OCI-LY7 (cell line): Measurements from ENCODE around the gene SNF8. TPM values are rescaled to one million over a fixed set of nuclear protein-coding genes. Genes with fewer than 3 reads are reported as not detected.

Experiments used
- BruUV-seq: library from RNA; stranded (reverse); fragments of 400-500 nt; replicated peaks from 2 replicates; lab custom pipeline; 2021; lab: Mats Ljungman, UMichigan
- CTCF ChIA-PET: fragments of 300-600 bp; sonication (Branson Sonifier 250); formaldehyde crosslinking; loops from one replicate; lab custom pipeline; 2022; ENCODE audit warnings: antibody characterized with exemption; ENCODE audit not compliant: unreplicated experiment; lab: Charles Lee
- POLR2A ChIA-PET: fragments of 300-600 bp; sonication (Branson Sonifier 250); formaldehyde crosslinking; loops from one replicate; lab custom pipeline; 2022; ENCODE audit warnings: antibody characterized with exemption; lab: Charles Lee
- DNase-seq: peaks from one replicate; pipeline ENCODE4 v3.0.0-alpha.2; 2015; ENCODE audit warnings: low spot score
- H2AFZ ChIP-seq: fragments of 200-600 bp; sonication (generic), shearing (Covaris generic); 2 replicates; pipeline ENCODE4 v1.6.1; 2014; ENCODE audit warnings: mild to moderate bottlenecking, antibody characterized with exemption, low read length, moderate library complexity
- H3K27ac ChIP-seq: fragments of 200-600 bp; sonication (generic); 2 replicates; pipeline ENCODE4 v1.5.1; 2014; ENCODE audit warnings: mixed run types, low read depth, mild to moderate bottlenecking, moderate library complexity, low read length, inconsistent platforms; ENCODE audit not compliant: poor library complexity, severe bottlenecking
- H3K36me3 ChIP-seq: fragments of 200-600 bp; sonication (generic); 2 replicates; pipeline ENCODE4 v1.6.1; 2014; ENCODE audit warnings: mild to moderate bottlenecking, antibody characterized with exemption, low read length, moderate library complexity, mixed read lengths; ENCODE audit not compliant: insufficient read depth
- H3K4me1 ChIP-seq: fragments of 200-600 bp; sonication (generic); 2 replicates; pipeline ENCODE4 v1.5.1; 2014; ENCODE audit warnings: mild to moderate bottlenecking, low read length; ENCODE audit not compliant: insufficient read depth, poor library complexity, severe bottlenecking
- H3K4me2 ChIP-seq: fragments of 200-600 bp; sonication (generic); 2 replicates; pipeline ENCODE4 v1.6.1; 2014; ENCODE audit warnings: mild to moderate bottlenecking, low read length
- H3K4me3 ChIP-seq: fragments of 200-600 bp; sonication (generic); 2 replicates; pipeline ENCODE4 v1.5.1; 2014; ENCODE audit warnings: mild to moderate bottlenecking, low read depth, low read length; ENCODE audit not compliant: poor library complexity, severe bottlenecking
- H3K79me2 ChIP-seq: fragments of 200-600 bp; sonication (generic); 2 replicates; pipeline ENCODE4 v1.6.1; 2016; ENCODE audit warnings: low read depth, mild to moderate bottlenecking, low read length, moderate library complexity, mixed read lengths; ENCODE audit not compliant: insufficient read depth
- H3K9me2 ChIP-seq: fragments of 200-600 bp; sonication (generic); 2 replicates; pipeline ENCODE4 v1.6.1; 2016; ENCODE audit warnings: mild to moderate bottlenecking, low read length, mixed read lengths; ENCODE audit not compliant: insufficient read depth
- H3K9me3 ChIP-seq: fragments of 200-600 bp; sonication (generic); 2 replicates; pipeline ENCODE4 v1.6.1; 2014; ENCODE audit warnings: mild to moderate bottlenecking, mixed run types, low read length, mixed read lengths
- H4K20me1 ChIP-seq: fragments of 200-600 bp; sonication (generic); 2 replicates; pipeline ENCODE4 v1.6.1; 2014; ENCODE audit warnings: mild to moderate bottlenecking, antibody characterized with exemption, low read length, moderate library complexity, mixed read lengths; ENCODE audit not compliant: insufficient read depth
- EZH2phosphoT487 ChIP-seq: fragments of 200-600 bp; sonication (generic); IDR thresholded peaks from 2 replicates; pipeline ENCODE4 v1.6.1; 2018; ENCODE audit warnings: low read depth, borderline replicate concordance, mild to moderate bottlenecking, mixed run types, antibody characterized with exemption, low read length, moderate library complexity, mixed read lengths
- intact Hi-C: fragments of 100-400 bp; cut with micrococcal nuclease; formaldehyde crosslinking; loops from one replicate; pipeline ENCODE4 v1.10.0; 2022; ENCODE audit not compliant: unreplicated experiment
- total RNA-seq, 2 experiments: library from RNA; depleted of rRNA in 1 of 2; stranded (reverse); fragments of >200 nt in 1 of 2; shearing (Covaris generic) in 1 of 2; gene quantifications; 2 replicates each; pipeline ENCODE4 v1.2.3, GENCODE V29; 2014 to 2022
- TF ChIP-seq, protein P1 (sequence below): fragments of 200-600 bp; sonication (generic); conservative IDR thresholded peaks from 2 replicates; pipeline ENCODE4 v1.5.1; 2014; ENCODE audit warnings: mild to moderate bottlenecking, antibody characterized with exemption, low read length, moderate library complexity, mixed read lengths

The SNF8 gene
- total RNA-seq, 2 experiments from 2014 or later: 45.8 to 92.2 TPM

GRCh38 chr17:48973806-48974205 lies 29.2 kb upstream of the SNF8 start:
- Histone ChIP-seq H3K4me1 (no peaks in the 10 kb centered on the region), H3K4me3 (no peak overlapping the region), H3K9me2 (no peaks in the 10 kb centered on the region), H3K36me3 (no peaks in the 10 kb centered on the region), H3K9me3 (no peaks in the 10 kb centered on the region), H3K79me2 (no peaks in the 10 kb centered on the region), H3K4me2 (no peak overlapping the region), H2AFZ (no peak overlapping the region), H3K27ac (no peak overlapping the region), H4K20me1 (no peaks in the 10 kb centered on the region)
- ChIA-PET CTCF (no interaction called here), POLR2A (interaction anchor here (0.6 kb wide), 1 partner anchor 19 kb away, joined by 3 read pairs; no protein-coding TSS in a partner anchor)
- intact Hi-C loops: no loop called here
- TF ChIP-seq, protein P1, sequence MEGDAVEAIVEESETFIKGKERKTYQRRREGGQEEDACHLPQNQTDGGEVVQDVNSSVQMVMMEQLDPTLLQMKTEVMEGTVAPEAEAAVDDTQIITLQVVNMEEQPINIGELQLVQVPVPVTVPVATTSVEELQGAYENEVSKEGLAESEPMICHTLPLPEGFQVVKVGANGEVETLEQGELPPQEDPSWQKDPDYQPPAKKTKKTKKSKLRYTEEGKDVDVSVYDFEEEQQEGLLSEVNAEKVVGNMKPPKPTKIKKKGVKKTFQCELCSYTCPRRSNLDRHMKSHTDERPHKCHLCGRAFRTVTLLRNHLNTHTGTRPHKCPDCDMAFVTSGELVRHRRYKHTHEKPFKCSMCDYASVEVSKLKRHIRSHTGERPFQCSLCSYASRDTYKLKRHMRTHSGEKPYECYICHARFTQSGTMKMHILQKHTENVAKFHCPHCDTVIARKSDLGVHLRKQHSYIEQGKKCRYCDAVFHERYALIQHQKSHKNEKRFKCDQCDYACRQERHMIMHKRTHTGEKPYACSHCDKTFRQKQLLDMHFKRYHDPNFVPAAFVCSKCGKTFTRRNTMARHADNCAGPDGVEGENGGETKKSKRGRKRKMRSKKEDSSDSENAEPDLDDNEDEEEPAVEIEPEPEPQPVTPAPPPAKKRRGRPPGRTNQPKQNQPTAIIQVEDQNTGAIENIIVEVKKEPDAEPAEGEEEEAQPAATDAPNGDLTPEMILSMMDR: no peak
- TF ChIP-seq EZH2phosphoT487: no peak
- no peak for DNase-seq
- no TSS peak for BruUV-seq

DNA sequence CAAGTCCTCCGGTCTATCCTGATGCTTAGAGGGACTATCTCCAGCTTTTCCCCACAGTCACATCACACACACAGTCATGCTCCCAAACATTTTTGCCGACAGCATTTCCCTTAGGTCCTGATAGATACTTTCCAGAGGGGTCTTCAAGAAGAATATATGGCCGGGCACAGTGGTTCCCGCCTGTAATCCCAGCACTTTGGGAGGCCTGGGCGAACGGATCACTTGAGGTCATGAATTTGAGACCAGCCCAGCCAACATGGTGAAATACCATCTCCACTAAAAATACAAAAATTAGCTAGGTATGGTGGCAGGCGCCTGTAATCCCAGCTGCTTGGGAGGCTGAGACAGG lies 28.1 kb upstream of the SNF8 start:
- H3K4me2 ChIP-seq: no peak overlapping the region
- DNase-seq: no peak
- no TSS peak for BruUV-seq
- no peak overlapping the region for H3K27ac ChIP-seq
- no peaks in the 10 kb centered on the region for H3K4me1 ChIP-seq
- H2AFZ ChIP-seq: no peak overlapping the region
- H3K9me2 ChIP-seq: no peaks in the 10 kb centered on the region
- TF ChIP-seq EZH2phosphoT487: no peak
- TF ChIP-seq, protein P1: no peak
- H3K9me3 ChIP-seq: no peaks in the 10 kb centered on the region
- H3K4me3 ChIP-seq: no peak overlapping the region
- no peaks in the 10 kb centered on the region for H3K79me2 ChIP-seq
- no peaks in the 10 kb centered on the region for H3K36me3 ChIP-seq
- ChIA-PET CTCF (no interaction called here), POLR2A (no interaction called here)
- no peaks in the 10 kb centered on the region for H4K20me1 ChIP-seq
- intact Hi-C loops: no loop called here

- Histone ChIP-seq H3K36me3 (no peaks in the 10 kb centered on the region), H3K4me3 (no peak overlapping the region), H4K20me1 (no peaks in the 10 kb centered on the region), H3K4me2 (no peak overlapping the region), H3K9me2 (no peaks in the 10 kb centered on the region), H3K4me1 (no peaks in the 10 kb centered on the region), H3K9me3 (no peaks in the 10 kb centered on the region), H3K79me2 (no peaks in the 10 kb centered on the region), H2AFZ (no peak overlapping the region), H3K27ac (no peak overlapping the region)
- TF ChIP-seq EZH2phosphoT487: no peak
- TF ChIP-seq, protein P1: no peak
- no TSS peak for BruUV-seq
- POLR2A ChIA-PET: no interaction called here
- CTCF ChIA-PET: no interaction called here
- no peak for DNase-seq
- intact Hi-C loops: no loop called here
Observed at GRCh38 chr17:48970865-48971687, 26.4 kb upstream of the SNF8 start.
